ENCODE measurements around the gene EHF.

EHF gene

GRCh38 chr11:34625576-34625975, 4.7 kb downstream of the EHF start:
- no peak for FAIRE-seq

GRCh38 chr11:34626393-34626792, 5.5 kb downstream of the EHF start:
- FAIRE-seq, result no peak

- FAIRE-seq, result no peak
Measured at GRCh38 chr11:34627197-34627596, 6.3 kb downstream of the EHF start.

GRCh38 chr11:34629711-34630110, 8.8 kb downstream of the EHF start:
- FAIRE-seq, result no peak

- no peak for FAIRE-seq
Measured at GRCh38 chr11:34630544-34630943, 9.7 kb downstream of the EHF start.

GRCh38 chr11:34631297-34631696, 10.4 kb downstream of the EHF start:
- FAIRE-seq, result no peak

- no peak for FAIRE-seq
Measured at GRCh38 chr11:34631737-34632104, 10.8 kb downstream of the EHF start.

GRCh38 chr11:34632105-34632791, 11.4 kb downstream of the EHF start:
- no peak for FAIRE-seq

- no peak for FAIRE-seq
Measured at GRCh38 chr11:34633640-34633989, 12.7 kb downstream of the EHF start.

GRCh38 chr11:34633990-34634693, 13.2 kb downstream of the EHF start:
- no peak for FAIRE-seq

GRCh38 chr11:34634694-34635062, 13.8 kb downstream of the EHF start:
- no peak for FAIRE-seq

GRCh38 chr11:34636127-34636526, 15.2 kb downstream of the EHF start:
- FAIRE-seq, result no peak

GRCh38 chr11:34637303-34637702, 16.4 kb downstream of the EHF start:
- no peak for FAIRE-seq

- no peak for FAIRE-seq
Measured at GRCh38 chr11:34638897-34639296, 18.0 kb downstream of the EHF start.

GRCh38 chr11:34639545-34639944, 18.7 kb downstream of the EHF start:
- no peak for FAIRE-seq

GRCh38 chr11:34640050-34640923, 19.4 kb downstream of the EHF start:
- no peak for FAIRE-seq

GRCh38 chr11:34640924-34641275, 20.0 kb downstream of the EHF start:
- no peak for FAIRE-seq

GRCh38 chr11:34641456-34641855, 20.6 kb downstream of the EHF start:
- FAIRE-seq, result no peak

GRCh38 chr11:34642001-34642554, 21.2 kb downstream of the EHF start:
- FAIRE-seq, result no peak

- no peak for FAIRE-seq
Measured at GRCh38 chr11:34642873-34643272, 22.0 kb downstream of the EHF start.

- FAIRE-seq, result no peak
Measured at GRCh38 chr11:34643311-34643710, 22.4 kb downstream of the EHF start.

- FAIRE-seq, result no peak
Measured at GRCh38 chr11:34643846-34644245, 23.0 kb downstream of the EHF start.

- no peak for FAIRE-seq
Measured at GRCh38 chr11:34644669-34645406, 23.9 kb downstream of the EHF start.

Measured in A204.1 (cell line).